ENCODE measurements around the gene HECA.

- no peak for TF ChIP-seq CTCF (IDR thresholded peaks at IDR 0.05; ENCODE audit: insufficient read depth, low read length, poor library complexity, severe bottlenecking)
- TF ChIP-seq EZH2phosphoT487 (conservative IDR thresholded peaks at IDR 0.05; ENCODE audit: low read length): no peak
Observed at GRCh38 chr6:139219746-139220145, 84.9 kb downstream of the HECA start.
